ENCODE measurements around the gene MAP7D3.

DNA sequence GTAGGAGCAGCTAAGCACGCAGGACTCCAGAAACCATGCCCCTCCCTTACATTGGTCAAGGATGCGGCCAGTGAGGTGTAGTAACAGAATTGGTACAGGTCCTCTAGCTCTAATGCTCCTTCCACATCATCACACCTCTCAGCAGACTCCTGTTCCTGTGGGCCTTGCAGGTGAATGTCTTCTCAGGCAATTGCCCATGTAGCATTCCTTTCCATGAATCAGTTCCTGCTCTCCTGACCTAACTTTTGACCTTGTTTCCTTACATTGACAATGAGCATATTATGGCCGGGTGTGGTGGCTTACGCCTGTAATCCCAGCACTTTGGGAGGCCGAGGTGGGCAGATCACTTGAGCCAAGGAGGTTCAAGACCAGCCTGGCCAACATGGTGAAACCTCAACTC is 31.3 kb downstream of the MAP7D3 start:
- TF ChIP-seq, protein P1, sequence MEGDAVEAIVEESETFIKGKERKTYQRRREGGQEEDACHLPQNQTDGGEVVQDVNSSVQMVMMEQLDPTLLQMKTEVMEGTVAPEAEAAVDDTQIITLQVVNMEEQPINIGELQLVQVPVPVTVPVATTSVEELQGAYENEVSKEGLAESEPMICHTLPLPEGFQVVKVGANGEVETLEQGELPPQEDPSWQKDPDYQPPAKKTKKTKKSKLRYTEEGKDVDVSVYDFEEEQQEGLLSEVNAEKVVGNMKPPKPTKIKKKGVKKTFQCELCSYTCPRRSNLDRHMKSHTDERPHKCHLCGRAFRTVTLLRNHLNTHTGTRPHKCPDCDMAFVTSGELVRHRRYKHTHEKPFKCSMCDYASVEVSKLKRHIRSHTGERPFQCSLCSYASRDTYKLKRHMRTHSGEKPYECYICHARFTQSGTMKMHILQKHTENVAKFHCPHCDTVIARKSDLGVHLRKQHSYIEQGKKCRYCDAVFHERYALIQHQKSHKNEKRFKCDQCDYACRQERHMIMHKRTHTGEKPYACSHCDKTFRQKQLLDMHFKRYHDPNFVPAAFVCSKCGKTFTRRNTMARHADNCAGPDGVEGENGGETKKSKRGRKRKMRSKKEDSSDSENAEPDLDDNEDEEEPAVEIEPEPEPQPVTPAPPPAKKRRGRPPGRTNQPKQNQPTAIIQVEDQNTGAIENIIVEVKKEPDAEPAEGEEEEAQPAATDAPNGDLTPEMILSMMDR (tag by site-specific recombination; IDR thresholded peaks at IDR 0.05): no peak
- TF ChIP-seq ZNF416 (tag by site-specific recombination; IDR thresholded peaks at IDR 0.05): no peak
- no peak for TF ChIP-seq TCF7L2 (IDR thresholded peaks at IDR 0.05; ENCODE audit: borderline replicate concordance, low read depth, low read length)
- TF ChIP-seq ZNF792 (tag by site-specific recombination; IDR thresholded peaks at IDR 0.05): no peak
- TF ChIP-seq, protein P2, sequence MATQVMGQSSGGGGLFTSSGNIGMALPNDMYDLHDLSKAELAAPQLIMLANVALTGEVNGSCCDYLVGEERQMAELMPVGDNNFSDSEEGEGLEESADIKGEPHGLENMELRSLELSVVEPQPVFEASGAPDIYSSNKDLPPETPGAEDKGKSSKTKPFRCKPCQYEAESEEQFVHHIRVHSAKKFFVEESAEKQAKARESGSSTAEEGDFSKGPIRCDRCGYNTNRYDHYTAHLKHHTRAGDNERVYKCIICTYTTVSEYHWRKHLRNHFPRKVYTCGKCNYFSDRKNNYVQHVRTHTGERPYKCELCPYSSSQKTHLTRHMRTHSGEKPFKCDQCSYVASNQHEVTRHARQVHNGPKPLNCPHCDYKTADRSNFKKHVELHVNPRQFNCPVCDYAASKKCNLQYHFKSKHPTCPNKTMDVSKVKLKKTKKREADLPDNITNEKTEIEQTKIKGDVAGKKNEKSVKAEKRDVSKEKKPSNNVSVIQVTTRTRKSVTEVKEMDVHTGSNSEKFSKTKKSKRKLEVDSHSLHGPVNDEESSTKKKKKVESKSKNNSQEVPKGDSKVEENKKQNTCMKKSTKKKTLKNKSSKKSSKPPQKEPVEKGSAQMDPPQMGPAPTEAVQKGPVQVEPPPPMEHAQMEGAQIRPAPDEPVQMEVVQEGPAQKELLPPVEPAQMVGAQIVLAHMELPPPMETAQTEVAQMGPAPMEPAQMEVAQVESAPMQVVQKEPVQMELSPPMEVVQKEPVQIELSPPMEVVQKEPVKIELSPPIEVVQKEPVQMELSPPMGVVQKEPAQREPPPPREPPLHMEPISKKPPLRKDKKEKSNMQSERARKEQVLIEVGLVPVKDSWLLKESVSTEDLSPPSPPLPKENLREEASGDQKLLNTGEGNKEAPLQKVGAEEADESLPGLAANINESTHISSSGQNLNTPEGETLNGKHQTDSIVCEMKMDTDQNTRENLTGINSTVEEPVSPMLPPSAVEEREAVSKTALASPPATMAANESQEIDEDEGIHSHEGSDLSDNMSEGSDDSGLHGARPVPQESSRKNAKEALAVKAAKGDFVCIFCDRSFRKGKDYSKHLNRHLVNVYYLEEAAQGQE (tag by site-specific recombination; IDR thresholded peaks at IDR 0.05): no peak
- TF ChIP-seq ZBTB7A (tag by site-specific recombination; IDR thresholded peaks at IDR 0.05; ENCODE audit: low read depth): no peak
- TF ChIP-seq YY1 (tag by site-specific recombination; IDR thresholded peaks at IDR 0.05): no peak
- no peak for TF ChIP-seq ZNF155 (tag by site-specific recombination; IDR thresholded peaks at IDR 0.05)
- TF ChIP-seq, protein P3, sequence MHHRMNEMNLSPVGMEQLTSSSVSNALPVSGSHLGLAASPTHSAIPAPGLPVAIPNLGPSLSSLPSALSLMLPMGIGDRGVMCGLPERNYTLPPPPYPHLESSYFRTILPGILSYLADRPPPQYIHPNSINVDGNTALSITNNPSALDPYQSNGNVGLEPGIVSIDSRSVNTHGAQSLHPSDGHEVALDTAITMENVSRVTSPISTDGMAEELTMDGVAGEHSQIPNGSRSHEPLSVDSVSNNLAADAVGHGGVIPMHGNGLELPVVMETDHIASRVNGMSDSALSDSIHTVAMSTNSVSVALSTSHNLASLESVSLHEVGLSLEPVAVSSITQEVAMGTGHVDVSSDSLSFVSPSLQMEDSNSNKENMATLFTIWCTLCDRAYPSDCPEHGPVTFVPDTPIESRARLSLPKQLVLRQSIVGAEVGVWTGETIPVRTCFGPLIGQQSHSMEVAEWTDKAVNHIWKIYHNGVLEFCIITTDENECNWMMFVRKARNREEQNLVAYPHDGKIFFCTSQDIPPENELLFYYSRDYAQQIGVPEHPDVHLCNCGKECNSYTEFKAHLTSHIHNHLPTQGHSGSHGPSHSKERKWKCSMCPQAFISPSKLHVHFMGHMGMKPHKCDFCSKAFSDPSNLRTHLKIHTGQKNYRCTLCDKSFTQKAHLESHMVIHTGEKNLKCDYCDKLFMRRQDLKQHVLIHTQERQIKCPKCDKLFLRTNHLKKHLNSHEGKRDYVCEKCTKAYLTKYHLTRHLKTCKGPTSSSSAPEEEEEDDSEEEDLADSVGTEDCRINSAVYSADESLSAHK (tag by site-specific recombination; IDR thresholded peaks at IDR 0.05): no peak

Data from HEK293 (cell line).